Mucosa of gallbladder (tissue), 1 donor: Measurements from ENCODE around the gene PEA15. TPM values are rescaled to one million over a fixed set of nuclear protein-coding genes. Genes with fewer than 3 reads are reported as not detected.

Experiments used
- DNase-seq: peaks from one replicate; pipeline ENCODE4 v3.0.0-alpha.2; 2020; ENCODE audit warnings: low spot score
- total RNA-seq: library from RNA; stranded (reverse); gene quantifications from one replicate; pipeline ENCODE4 v1.2.1, GENCODE V29; 2021
- donor health status: DM: no; HTN: no; CAD: no.

The PEA15 gene, protein sequence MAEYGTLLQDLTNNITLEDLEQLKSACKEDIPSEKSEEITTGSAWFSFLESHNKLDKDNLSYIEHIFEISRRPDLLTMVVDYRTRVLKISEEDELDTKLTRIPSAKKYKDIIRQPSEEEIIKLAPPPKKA
- 138 TPM for total RNA-seq

DNA sequence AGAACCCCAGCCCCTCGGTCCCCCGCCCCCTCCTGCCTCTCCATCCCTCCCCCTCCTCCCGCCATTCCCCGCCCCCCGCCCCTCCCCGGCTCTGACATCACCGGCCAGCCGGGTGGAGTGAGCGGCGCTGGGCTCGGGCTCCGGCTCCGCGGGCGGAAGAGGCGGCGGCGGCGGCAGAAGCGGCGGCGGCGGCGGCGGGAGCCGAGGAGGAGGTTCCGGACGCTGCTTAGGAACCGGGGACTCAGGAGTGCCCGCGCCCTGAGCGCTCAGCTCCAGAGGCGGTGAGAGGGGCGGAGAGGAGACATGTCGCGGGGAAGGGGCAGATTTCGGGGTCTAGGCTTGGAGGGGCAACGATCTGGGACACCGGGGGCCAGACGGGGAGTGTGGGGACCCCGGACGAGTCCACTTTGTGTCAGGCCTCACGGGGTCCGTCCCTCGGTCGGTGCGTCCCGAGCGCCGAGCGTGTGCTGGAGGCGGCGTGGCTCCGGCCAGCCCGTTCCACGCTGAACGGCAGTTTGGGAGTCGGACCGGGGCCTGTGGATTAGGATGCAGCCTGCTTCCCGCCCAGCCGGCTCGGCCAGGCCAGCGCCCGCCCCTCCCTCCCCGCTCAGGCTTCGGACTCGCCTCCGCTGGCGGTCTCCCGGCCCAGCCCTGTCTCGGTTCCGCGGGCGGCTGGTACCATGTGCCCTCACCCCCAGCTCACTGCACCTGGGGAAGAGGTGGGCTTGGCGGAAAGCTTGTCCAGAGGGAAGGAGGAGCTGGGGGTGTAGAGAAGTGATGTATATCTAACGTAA is at the start of gene PEA15:
TSS of gene PEA15 (plus strand) at position 143 of the 794 bp plus-strand sequence. CDS start 6,161 bp downstream, outside the sequence.
- peak; percentile 71 for DNase-seq

DNA sequence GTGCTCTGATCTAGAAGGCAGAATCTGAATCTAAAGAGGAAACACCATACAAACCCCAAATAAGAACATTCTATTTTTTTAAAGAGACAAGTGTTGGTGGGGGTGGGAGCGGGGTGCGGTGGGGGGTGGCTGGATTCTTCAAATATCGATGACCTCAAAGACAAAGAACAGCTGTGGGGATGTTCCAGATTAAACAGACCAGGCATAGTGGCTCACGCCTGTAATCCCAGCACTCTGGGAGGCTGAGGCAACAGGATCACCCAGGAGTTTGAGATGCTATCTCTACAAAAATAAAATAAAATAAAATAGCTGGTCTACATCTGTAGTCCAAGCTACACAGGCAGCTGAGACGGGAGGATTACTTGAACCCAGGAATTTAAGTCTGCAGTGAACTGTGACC is 48.8 kb upstream of the PEA15 start:
- DNase-seq: no peak

DNA sequence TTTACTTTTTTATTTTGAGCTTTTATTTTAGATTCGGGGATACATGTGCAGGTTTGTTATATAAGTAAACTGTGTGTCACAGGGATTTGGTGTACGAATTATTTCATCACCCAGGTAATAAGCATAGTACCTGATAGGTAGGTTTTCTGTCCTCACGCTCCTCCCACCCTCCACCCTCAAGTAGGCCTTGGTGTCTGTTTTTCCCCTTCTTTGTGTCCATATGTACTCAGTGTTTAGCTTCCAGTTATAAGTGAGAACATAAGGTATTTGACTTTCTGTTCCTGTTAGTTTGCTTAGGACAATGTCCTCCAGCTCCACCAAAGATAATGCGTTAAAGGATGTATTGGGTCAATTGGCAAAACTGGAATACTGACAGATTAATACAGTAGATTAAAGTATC is 48.0 kb upstream of the PEA15 start:
- DNase-seq: no peak

DNA sequence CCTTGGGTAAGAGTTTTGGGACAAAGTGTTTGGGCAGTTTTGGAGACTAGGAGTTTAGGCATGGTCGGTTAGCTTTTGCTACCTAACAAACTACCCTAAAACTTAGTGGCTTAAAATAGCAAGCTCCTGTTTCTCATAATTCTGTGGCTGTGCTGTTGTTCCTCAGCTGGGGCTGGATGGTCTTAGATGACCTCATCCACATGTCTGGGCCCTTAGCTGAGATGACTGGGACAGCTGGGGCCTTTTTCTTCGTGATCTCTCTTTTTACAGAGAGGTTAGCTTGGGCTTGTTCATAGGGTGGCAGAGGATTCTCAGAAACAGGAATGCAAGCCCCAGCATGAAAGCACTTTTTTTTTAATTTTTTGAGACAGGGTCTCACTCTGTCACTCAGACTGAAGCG is 47.2 kb upstream of the PEA15 start:
- DNase-seq: no peak

GRCh38 chr1:160158534-160158933 is 46.6 kb upstream of the PEA15 start:
- DNase-seq: no peak

- no peak for DNase-seq
Measured at GRCh38 chr1:160159846-160160245, 45.3 kb upstream of the PEA15 start.

DNA sequence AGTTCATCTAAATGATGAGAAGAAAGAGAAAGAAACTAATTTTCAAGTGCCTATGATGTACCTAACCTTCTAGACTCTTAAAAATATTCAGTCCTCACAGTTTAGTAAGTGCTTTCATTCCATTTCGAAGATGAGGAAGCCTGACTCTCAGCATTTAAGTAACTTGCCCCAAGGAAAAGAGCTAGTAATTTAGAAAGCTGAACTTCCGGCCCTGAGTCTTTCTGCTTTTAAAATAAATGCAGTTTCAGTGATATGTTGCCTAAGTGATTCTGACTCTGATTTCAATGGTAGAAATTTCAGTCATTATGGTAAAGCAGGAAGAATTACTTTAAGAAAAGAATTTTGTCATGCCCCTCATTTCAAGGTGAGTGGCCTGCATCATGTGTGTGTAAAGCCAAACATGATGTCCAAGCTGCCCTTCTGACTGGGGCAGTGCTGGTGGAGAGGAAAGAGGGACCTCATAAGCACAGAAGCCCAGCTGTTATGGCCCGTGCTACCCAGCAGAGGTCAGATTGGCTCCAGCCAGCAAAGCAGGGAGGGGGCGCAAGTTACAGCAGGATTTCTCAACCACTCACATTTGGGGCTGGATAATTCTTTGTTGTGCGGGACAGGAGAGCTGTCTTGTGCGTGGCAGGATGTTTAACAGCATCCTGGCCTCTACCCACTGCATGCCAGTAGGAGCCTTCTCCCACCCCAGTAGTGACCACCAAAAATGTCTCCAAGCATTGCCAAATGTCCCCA is 43.0 kb upstream of the PEA15 start:
- DNase-seq: no peak

DNA sequence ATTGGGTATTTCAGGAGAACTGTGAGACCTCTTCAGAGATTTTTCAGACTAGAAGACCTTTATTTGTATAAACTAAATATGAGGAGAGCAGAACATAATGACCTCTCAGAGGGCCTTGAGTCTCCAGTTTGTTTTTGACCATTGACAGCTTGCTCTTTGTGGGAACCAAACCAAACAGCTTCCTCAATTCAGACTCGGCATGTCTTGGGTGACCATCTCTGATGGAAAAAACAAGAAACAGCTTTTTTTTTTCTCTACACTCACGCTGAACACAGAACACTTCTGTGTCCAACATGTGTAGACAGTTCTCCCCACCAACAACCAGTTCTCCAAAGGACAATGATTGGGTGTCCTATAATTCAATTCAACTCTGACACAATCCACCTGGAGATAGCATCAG is 42.3 kb upstream of the PEA15 start:
- DNase-seq: no peak

DNA sequence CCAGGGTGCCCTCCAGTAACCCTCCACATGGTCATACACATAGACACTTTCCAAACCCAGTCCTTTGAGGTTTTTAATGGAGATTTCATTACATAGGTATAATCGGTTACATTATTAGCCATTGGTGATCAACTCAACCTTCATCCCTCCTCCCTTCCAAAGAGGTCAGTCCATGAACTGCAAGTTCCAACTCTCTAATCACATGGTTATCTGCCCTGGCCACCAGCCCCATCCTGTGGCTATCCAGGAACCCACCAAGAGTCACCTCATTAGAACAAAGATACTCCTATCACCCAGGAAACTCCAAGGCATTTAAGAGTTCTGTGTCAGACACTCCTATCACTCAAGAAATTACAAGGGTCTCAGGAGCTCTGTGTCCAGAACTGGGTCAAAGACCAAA is 41.6 kb upstream of the PEA15 start:
- no peak for DNase-seq

GRCh38 chr1:160164121-160164520 is 41.1 kb upstream of the PEA15 start:
- DNase-seq: no peak

GRCh38 chr1:160166166-160166868 is 38.9 kb upstream of the PEA15 start:
- no peak for DNase-seq

DNA sequence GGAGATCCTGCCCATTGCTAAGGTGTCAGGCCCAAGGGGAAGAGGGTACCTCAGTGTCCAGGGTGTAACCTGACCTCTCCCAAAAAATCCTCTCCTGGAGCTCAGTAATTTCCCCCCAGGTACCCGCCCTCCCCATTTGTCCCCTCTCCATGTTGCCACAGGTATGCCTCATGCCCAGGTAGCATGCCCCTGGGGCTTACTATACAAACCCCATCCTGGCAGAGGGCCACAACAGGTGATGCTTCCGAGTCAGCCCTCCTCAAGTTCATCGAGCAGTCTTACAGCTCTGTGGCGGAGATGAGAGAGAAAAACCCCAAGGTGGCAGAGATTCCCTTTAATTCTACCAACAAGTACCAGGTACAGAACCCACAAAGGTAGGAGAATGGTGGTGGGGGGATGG is 38.1 kb upstream of the PEA15 start:
- DNase-seq: no peak

DNA sequence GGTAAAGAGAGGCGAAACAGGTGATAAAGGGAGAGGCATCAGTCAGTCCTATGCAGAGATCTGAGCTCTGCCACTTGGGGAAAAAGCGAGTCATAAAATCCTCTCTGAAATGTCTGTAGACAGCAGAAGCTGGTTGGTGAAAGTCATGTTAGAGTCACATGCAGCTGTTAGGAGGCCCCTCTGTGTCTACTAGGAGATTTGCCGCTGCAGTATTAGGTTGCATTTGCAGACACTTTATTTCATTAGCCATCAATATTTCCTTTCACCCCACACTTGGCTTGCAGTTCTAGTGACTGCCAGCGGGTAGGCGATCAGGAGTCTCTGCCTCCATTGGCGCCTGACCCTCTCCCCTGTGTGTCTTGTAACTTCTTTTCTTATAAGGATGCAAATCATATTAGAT is 37.6 kb upstream of the PEA15 start:
- no peak for DNase-seq

DNA sequence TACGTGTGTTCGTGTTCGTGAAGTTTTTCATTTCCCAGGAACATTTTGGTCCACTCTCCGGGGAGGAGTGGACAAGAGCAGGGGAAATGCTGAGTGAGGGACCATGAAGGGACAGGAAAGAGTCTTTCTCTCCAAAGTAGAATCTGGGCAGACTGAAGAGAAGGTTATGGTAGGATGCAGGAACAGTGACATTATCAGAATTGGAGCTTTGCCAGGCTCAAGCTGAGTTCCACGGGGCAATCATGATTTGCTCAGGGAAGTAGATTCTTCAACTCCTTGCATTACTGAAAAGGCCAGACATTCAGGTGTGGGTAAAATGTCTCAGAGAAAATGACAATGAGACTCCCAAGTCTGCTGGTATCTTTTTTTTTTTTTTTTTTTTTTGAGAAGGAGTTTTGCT is 37.2 kb upstream of the PEA15 start:
- no peak for DNase-seq

DNA sequence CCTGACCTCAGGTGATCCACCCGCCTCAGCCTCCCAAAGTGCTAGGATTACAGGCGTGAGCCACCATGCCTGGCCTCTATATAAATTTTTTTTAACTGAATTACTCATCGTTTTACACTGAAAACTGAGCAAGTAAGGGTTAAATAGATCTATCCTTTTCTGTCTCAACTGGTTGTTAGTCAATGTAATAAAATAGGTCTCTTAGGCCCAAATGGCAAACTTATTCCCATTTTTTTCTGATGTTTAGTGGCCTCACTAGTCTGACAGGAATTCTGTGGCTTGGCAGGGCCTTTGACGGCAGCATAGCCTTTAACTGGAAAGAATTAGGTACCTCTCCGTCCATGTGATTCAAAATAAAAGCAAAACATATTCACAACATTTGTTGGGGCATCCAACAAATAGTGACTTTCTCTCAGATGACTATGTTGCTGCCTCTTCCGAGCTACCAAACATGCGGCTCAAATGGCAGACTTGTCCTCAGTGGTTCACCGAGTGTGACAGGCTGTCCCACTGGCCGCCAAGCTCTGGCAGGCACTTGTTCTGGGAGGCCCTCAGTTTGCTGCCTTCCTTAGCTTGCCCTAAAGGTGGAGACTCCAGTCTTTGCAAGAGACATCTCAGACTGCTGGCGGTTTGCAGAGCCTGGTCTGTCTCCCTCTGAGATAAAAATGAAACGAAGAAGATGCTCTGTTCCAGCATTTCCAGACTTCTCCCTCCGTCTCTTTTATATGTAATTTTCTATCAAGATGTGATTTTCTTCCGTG is 36.4 kb upstream of the PEA15 start:
- DNase-seq: no peak

DNA sequence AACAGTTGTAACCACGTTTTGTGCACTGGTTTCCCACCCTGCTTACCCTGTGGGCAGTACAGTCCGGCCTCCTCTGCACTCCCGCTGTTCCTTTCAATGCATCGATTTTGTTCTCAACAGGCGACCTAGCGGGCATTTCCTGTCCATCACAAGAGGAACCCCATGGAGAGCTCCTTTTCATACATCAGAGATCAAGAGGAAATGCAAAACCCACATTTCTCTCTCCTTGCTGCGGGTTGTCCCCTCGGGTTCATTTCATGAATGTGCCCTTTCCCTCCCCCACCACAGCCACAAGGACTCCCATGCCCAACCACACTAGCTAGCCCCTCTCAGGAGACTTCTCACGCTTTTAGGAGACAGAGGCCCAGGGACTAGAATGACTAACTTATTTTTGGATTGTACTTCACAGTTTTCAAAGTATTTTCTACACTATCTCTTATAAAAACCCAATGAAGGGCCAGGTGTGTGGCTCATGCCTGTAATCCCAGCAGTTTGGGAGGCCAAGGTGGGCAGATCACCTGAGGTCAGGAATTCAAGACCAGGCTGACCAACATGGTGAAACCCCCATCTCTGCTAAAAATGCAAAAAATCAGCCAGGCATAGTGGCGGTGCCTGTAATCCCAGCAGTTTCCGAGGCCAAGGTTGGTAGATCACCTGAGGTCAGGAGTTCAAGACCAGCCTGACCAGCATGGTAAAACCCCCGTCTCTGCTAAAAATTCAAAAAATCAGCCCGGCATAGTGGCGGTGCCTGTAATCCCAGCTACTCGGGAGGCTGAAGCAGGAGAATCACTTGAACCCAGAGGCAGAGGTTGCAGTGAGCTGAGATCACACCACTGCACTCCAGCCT is 35.4 kb upstream of the PEA15 start:
- no peak for DNase-seq

DNA sequence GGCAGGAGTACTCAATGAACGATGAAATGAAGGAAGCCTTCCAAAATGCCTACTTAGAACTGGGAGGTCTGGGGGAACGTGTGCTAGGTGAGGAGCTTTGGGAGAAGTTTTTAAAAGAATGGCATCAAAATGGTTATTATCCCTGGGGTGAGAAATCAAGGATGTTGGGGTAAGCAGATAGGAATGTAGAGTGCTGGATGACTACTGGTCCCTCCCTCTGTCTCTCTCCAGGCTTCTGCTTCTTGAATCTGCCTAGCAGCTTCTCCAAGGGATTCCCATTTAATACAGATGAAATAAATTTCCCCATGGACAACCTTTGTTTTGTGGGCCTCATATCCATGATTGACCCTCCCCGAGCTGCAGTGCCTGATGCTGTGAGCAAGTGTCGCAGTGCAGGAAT is 33.8 kb upstream of the PEA15 start:
- DNase-seq: no peak

GRCh38 chr1:160171980-160172379 is 33.2 kb upstream of the PEA15 start:
- DNase-seq: no peak

GRCh38 chr1:160177231-160177630 is 28.0 kb upstream of the PEA15 start:
- no peak for DNase-seq

- no peak for DNase-seq
Measured at GRCh38 chr1:160177667-160178066, 27.5 kb upstream of the PEA15 start.

DNA sequence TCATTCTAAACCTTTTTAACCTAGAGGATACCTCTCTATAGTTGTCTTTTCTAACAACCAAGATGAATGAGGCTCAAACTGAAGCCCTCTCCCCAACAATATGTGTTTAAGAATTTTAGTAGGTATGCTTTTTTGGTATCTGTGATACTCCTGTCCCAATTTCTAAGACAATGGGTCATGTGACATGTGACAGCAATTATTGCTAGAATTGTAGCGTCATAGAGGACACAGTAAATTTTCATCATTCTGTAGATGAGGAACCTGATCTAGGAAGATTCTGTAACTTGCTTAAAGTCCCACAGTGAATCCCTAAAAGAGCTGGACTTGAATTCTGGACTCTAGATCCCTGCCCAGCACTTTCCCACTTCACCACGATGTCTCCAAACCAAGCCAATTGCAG is 26.5 kb upstream of the PEA15 start:
- no peak for DNase-seq
